ENCODE data around the gene PDE11A. TPM values are rescaled to one million over a fixed set of nuclear protein-coding genes. Genes with fewer than 3 reads are reported as not detected.
"Not testable (repeated sequence)": the region's sequence is repeated elsewhere in the genome, so short reads cannot be mapped to it uniquely, and the experiment has no call there.

Gene PDE11A
- total RNA-seq, 4 donors from 2014 or later: 1.7 TPM; not detected in 3

GRCh38 chr2:178088774-178089270 lies 16.2 kb upstream of the PDE11A start:
- no peak for TF ChIP-seq CTCF (IDR thresholded peaks at IDR 0.05)
- TF ChIP-seq POLR2A (IDR thresholded peaks at IDR 0.05): no peak
- no peak for TF ChIP-seq EP300 (IDR thresholded peaks at IDR 0.05)
- Histone ChIP-seq H3K9me3 (no peaks in the 10 kb centered on the region), H3K27ac (no peak overlapping the region), H3K4me3 (no peak overlapping the region), H3K27me3 (no peaks in the 10 kb centered on the region), H3K36me3 (no peaks in the 10 kb centered on the region), H3K4me1 (no peaks in the 10 kb centered on the region)
- no peak for DNase-seq (ENCODE audit: low spot score in 2 of 2)
- WGBS, 2 donors: 54 to 69% methylated on average over 6 of the region's 6 CpGs

GRCh38 chr2:178084273-178084672 lies 11.7 kb upstream of the PDE11A start:
- Histone ChIP-seq H3K27ac (no peak overlapping the region), H3K4me1 (no peaks in the 10 kb centered on the region), H3K4me3 (no peak overlapping the region), H3K9me3 (peaks cover 0 to 6% (median 0%) of the 10 kb centered on the region in 4 donors), H3K36me3 (no peaks in the 10 kb centered on the region), H3K27me3 (no peaks in the 10 kb centered on the region)
- TF ChIP-seq POLR2A (IDR thresholded peaks at IDR 0.05): no peak
- TF ChIP-seq CTCF (IDR thresholded peaks at IDR 0.05): no peak
- TF ChIP-seq EP300 (IDR thresholded peaks at IDR 0.05): no peak
- no peak for DNase-seq (ENCODE audit: low spot score in 2 of 2)
- 78 to 79% methylated on average over 3 of the region's 3 CpGs for WGBS, 2 donors

DNA sequence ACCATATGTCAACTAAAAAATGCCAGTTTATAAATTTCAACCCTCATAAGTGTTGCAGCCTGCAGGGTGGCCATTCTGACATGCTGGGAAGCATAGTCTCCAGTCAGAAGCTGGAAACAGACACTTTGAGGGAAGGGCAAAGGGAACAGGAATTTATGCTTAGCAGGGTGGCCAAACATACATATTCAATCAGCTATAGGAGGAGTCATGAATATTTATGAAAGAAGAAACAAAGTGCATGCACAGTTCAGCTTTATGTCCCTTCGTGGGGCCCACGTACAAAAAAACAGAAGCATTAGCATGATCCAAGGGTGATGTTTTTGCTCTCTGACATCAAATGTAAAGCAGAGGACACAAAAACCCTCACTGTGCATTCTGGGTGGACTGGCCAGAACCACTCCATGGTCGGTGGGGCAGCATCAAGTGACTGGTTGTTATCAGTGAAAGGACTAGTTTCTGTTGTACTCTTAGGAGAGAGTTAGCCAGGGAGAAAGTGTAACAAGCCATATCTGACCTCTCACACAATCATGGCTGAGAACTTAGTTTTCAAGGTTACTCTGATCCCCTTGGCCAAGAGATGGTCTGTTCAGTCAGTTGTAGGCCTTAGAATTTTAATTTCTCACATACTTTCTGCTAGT lies 9.9 kb upstream of the PDE11A start:
- WGBS, 2 donors: 44 to 49% methylated on average over 3 of the region's 3 CpGs
- no peaks in the 10 kb centered on the region for H3K36me3 ChIP-seq
- no peaks in the 10 kb centered on the region for H3K27me3 ChIP-seq
- H3K4me1 ChIP-seq: no peaks in the 10 kb centered on the region
- peaks cover 0 to 8% (median 0%) of the 10 kb centered on the region in 4 donors for H3K9me3 ChIP-seq
- no peak for DNase-seq (ENCODE audit: low spot score in 2 of 2)
- no peak for TF ChIP-seq EP300 (IDR thresholded peaks at IDR 0.05)
- TF ChIP-seq POLR2A (IDR thresholded peaks at IDR 0.05): no peak
- TF ChIP-seq CTCF (IDR thresholded peaks at IDR 0.05): no peak
- no peak overlapping the region for H3K4me3 ChIP-seq
- no peak overlapping the region for H3K27ac ChIP-seq

DNA sequence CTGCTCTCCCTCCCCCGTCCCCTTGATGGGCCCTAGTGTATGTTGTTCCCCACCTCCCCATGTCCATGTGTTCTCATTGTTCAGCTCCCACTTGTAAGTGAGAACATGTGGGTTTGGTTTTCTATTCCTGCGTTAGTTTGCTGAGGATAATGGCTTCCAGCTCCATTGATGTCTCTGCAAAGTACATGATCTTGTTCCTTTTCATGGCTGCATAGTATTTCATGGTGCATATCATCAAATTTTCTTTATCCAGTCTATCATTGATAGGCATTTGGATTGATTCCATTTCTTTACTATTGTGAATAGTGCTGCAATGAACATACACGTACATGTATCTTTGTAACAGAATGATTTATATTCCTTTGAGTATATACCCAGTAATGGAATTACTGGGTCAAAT lies 6.7 kb upstream of the PDE11A start:
- not testable (repeated sequence) for H3K27ac ChIP-seq; H3K27me3 ChIP-seq; DNase-seq (ENCODE audit: low spot score in 2 of 2); H3K36me3 ChIP-seq; H3K4me1 ChIP-seq; H3K9me3 ChIP-seq; H3K4me3 ChIP-seq
- 87 to 90% methylated on average over 3 of the region's 3 CpGs for WGBS, 2 donors

GRCh38 chr2:178076130-178076529 lies 3.6 kb upstream of the PDE11A start:
- no peak for DNase-seq (ENCODE audit: low spot score in 2 of 2)
- Histone ChIP-seq H3K4me1 (peaks cover 0 to 13% (median 0%) of the 10 kb centered on the region in 4 donors), H3K4me3 (no peak overlapping the region), H3K27me3 (peaks cover 0 to 8% of the 10 kb centered on the region in 2 donors), H3K36me3 (no peaks in the 10 kb centered on the region), H3K27ac (no peak overlapping the region), H3K9me3 (peaks cover 0 to 8% (median 0%) of the 10 kb centered on the region in 4 donors)
- no peak for TF ChIP-seq CTCF (IDR thresholded peaks at IDR 0.05)
- TF ChIP-seq POLR2A (IDR thresholded peaks at IDR 0.05): no peak
- no peak for TF ChIP-seq EP300 (IDR thresholded peaks at IDR 0.05)

Data from tibial nerve (tissue), 4 donors.